GM19397 (cell line): ENCODE data around the gene HSPB6.
"Not testable (repeated sequence)": the region's sequence is repeated elsewhere in the genome, so short reads cannot be mapped to it uniquely, and the experiment has no call there.

Source experiments
- ATAC-seq: cut with Tn5 transposase; IDR thresholded peaks from one replicate; pipeline ENCODE4 v1.9.1; 2021; ENCODE audit warnings: mild to moderate bottlenecking, moderate library complexity; ENCODE audit not compliant: unreplicated experiment

Gene HSPB6

DNA sequence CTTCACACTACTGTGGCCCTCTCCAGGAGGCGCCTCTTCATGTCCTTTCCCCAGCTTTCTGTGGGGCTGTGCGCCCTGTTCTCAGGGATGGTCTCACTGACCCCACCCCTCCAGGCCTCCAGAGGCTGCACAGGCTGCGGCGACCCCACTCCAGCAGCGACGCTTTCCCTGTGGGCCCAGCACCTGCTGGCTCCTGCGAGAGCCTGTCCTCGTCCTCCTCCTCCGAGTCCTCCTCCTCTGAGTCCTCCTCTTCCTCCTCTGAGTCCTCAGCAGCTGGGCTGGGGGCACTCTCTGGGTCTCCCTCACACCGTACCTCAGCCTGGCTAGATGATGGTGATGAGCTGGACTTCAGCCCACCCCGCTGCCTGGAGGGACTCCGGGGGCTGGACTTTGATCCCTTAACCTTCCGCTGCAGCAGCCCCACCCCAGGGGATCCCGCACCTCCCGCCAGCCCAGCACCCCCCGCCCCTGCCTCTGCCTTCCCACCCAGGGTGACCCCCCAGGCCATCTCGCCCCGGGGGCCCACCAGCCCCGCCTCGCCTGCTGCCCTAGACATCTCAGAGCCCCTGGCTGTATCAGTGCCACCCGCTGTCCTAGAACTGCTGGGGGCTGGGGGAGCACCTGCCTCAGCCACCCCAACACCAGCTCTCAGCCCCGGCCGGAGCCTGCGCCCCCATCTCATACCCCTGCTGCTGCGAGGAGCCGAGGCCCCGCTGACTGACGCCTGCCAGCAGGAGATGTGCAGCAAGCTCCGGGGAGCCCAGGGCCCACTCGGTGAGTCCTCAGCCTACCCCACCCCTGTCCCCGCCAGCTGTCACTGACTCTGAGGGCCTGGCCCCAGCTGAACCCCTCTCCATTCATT, 29.7 kb upstream of the HSPB6 start:
- ATAC-seq = no peak

DNA sequence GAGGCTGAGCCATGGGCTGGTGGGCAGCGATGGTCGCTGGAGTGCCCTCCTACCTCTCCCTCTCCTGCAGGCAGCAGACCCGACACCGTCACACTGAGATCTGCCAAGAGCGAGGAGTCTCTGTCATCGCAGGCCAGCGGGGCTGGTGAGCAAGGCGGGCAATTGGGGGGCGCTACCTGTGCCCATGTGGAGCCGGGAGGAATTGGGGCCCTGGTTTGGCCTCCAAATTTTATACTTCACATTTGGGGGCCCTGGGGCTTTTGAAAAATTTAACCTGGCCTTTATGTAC, 28.5 kb upstream of the HSPB6 start:
- ATAC-seq = no peak

DNA sequence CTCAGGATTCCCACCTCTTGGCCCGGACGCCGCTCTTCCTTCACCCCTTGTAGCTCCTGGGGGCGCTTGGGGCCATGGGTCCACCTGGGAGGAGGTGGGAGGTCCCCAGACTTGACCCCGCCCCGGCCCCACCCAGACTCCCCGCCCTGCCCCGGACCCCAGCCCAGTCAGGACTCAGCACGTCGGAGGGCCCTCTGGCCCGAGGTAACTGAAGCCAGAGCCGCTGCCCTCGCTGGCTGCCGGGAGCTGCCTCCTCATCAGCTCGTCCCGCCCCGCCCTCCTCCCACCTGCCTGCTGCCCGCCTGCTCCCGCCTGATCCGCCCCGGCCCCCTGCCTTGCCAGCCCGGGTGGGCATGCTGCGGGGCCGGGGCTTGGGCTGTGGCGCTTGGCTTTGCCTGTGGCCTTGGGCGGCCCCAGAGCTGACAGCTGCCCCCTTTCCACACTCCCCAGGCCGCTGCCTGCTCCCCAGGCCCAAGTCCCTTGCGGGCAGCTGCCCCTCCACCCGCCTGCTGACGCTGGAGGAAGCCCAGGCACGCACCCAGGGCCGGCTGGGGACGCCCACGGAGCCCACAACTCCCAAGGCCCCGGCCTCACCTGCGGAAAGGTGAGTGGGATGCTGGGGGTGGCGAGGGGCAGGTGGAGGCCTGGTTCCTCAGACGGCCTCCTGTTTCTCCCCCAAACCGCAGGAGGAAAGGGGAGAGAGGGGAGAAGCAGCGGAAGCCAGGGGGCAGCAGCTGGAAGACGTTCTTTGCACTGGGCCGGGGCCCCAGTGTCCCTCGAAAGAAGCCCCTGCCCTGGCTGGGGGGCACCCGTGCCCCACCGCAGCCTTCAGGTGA, 27.9 kb upstream of the HSPB6 start:
- ATAC-seq = no peak

DNA sequence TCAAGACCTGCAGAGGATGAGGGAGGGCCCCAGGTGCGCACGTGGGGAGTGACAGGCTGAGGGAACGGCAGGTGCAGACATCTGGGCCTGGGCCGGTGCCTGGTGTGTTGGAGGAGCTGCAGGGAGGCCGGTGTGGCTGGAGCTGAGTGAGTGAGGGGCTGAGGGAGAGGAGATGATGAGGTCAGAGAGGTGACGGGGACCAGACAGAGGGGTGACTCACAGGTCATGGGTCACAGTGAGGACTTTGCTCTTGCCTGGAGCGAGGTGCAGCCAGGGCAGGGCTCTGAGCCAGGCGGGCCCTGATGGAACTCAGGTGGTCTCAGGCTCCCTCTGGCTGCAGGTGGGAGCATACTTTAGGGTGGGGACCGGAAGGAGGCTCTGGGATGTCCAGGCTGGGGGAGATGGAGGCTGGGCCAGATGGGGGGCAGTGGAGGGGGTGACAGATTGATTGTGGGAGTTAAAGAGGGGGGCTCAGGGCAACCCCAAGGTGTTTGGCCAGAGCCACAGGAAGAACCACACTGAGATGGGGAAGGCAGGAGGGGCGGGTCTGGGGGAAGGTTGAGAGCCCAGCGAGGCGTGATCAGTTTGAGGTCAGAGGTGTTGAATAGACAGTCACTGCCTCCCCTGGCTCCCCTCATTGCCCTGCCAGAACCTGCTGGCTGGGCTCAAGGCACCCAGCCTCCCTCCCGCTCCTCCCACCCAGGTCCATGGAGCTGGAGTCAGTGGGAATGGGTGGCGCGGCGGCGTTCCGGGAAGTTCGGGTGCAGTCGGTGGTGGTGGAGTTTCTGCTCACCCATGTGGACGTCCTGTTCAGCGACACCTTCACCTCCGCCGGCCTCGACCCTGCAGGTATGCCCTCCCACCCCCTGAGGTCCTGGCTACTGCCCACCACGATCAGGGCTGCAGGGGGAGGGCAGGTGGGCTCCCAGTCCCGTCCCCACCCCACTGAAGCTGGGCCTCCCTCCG, 26.9 kb upstream of the HSPB6 start:
- no peak for ATAC-seq

DNA sequence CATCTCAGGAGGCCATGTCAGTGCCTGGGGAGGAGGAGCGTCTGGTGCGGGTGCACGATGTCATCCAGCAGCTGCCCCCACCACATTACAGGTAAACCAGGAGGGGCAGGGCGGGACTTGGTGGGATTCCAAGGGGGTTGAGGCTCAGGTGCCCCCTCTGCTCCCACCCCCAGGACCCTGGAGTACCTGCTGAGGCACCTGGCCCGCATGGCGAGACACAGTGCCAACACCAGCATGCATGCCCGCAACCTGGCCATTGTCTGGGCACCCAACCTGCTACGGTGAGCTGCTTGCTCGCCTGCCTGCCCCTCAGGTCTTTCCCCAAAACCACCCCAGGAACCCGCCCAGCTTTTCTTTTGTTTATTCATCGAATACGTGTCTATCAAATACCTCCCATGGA, 25.8 kb upstream of the HSPB6 start:
- ATAC-seq = no peak

DNA sequence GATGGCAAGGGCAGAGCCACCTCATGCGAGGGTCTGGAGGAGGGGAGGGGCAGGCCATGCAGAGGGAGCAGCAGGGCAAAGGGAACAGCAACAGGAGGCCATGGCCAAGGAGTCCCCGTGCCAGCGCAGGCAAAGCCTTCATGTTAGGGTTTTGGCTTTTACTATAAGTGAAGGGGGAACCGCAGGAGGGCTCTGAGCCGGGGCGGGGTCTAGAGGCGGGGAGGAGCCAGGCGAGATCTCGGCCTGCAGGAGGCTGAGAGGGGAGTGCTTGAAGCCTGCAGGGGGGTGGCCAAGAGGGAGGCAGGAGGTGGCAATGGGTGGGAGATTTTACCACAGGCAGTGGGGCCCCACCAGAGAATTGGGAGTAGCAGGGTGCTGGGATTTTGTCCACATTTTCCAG, 24.8 kb upstream of the HSPB6 start:
- no peak for ATAC-seq

DNA sequence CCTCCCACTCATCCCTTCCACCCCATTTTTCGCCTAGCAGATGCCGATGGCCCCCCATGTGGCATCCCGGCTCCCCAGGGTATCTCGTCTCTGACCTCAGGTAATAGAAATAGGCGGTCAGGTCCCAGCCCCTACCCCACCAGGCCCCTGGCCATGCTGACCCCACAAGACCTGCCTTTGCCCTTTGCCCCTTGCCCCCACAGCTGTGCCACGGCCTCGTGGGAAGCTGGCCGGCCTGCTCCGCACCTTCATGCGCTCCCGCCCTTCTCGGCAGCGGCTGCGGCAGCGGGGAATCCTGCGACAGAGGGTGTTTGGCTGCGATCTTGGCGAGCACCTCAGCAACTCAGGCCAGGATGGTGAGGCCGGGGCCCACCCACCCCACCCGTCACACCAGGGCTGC, 23.9 kb upstream of the HSPB6 start:
- ATAC-seq = no peak

DNA sequence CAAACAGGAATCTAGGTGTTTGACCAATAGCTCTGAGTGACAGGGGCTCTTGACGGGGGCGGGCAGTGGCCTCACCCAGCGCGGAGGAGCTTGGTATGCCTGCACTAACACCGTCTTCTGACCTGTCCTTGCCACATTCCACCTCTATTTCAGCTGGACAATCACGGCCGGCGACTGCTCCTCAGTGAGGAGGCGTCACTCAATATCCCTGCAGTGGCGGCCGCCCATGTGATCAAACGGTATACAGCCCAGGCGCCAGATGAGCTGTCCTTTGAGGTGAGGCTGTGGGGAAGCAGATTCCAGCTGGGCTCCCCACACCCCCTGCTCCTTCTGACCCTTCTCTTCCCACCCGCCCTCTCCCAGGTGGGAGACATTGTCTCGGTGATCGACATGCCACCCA, 23.2 kb upstream of the HSPB6 start:
- no peak for ATAC-seq

DNA sequence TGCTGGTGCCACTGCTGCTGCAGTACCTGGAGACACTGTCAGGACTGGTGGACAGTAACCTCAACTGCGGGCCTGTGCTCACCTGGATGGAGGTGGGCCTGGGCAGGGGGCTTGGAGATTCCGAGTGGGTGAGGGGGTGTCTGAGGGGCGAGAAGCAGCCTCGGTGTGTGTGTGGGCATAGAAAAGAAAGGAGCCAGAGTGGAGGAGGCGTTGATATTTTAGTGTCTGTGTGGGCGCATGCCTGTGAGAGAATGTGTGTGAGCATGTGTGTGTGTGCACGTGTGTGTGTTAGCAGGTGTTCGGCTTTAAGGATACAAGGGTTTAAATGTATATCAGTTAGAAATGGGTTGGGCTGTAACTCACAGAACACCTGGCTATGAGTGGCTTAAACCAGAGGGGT, 22.2 kb upstream of the HSPB6 start:
- ATAC-seq = no peak

DNA sequence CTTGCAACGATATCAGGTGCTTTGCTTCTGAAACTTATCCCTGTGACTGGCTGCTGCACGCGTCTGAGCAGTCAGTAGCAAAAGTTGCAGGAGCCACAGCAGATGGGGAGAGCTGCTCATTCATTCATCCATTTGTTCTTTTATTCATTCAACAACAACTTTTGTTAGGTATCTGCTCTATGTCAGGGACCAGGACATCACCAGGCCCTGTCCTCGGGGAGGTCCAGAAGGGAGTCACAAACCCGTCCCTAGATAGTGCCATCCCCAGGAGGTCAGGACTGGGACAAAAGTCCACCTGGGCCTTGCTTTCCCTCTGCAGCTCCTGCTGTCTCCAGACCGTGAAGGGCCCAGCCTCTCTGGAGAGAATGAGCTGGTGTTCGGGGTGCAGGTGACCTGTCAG, 21.1 kb upstream of the HSPB6 start:
- no peak for ATAC-seq

DNA sequence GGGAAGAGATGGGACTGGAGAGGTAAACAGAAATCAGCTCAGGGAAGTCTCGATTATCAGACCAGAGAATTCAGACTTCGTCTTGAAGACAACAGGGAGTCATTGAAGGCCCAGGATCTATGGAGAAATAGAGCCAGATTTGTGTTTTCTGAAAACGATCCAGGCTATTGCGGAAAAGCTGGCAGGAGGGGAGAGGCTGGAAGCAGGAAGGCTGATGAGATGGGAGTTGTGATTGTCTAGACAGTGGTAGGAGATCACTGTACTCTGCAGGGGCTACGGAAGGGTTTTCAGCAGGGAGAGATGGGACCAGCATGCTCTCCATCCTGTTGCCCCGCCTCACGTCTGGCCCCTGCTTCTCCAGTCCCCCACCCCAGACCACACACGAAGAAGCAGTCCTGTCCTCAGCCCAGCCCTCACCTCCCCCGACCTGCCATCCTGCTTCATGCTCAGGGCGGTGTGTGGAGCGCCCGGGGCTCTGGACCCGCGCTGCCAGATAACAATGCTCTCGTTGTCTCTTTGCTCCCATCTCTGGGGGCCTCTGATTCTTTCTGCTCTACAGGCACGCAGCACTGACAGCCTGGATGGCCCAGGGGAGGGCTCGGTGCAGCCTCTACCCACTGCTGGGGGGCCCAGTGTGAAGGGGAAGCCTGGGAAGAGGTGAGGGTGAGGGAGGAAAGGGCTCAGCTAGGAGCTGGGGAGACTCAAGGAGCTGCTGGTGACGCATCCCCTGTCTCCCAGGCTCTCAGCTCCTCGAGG, 20.4 kb upstream of the HSPB6 start:
- no peak for ATAC-seq

DNA sequence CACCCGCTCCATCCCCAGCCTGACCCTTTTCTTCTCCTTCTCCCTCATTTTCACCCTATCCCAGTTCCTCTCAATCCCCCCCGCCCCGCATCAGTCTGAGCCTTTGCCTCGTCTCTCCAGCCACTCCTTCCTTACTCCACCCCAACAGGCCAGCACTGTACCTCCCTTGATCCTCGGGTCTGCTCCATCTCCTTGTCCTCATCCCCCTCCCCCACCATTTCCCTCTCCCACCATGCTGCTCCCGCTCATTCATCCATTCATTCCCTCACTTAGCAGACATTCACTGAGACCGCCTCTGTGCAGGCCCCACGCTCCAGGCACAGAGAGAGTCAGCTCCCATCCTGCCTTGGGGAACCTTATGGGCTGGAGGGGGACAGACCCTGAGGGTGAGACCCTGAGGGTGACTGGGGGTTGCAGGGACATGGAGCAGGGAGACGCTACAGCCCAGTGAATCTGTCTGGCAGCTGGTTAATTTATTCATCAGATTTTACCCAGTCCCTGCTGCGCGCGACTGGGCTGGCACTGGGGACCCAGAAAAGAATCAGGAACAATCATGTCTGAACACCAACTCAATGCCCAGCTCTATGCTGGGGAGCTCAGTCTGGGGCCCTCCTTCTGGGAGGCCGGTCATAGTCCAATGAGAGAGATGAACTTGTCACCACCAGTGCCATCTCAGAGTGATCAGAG, 19.4 kb upstream of the HSPB6 start:
- no peak for ATAC-seq

DNA sequence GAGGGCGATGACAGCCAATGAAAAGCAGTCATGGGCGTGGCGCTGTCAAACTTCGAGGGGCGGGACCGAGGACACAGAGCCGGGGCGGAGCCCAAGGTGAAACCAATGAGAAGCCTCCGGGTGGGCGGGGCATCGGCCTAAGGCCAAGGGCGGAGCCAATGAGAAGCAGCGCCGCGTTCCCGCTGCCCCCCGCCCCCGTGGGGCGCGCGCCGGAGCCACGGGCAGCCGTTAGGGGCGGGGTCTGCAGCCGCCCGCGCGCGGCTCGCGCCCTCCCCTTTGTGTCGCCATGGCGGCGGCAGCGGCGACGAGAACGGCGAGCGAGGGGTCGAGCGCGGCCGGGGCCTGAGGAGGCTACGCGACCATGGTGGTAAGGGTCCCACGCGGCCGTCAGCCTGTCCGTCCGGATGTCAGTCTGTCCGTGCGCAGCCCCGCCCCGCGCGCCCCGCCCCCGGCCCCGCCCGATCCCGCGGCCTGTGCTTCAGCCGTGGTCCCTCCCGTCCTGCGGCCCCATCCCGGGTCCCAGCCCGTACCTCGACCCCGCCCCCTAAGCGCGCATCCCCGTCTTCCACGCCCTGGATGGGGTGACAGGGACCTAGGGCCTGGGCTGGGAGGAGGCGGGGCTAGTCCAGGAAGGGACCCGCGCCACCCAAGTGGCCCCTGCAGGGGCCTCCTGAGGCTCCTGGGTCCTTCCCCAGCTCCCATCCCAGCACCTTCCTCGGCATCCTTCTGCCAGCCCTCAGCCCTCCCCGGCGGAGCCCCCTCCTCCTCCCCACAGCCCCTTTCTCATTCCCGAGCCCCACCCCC, 18.7 kb upstream of the HSPB6 start, which contains the start of gene ARHGAP33:
TSS of gene ARHGAP33 (plus strand) at position 267 of the 804 bp plus-strand sequence. CDS start at position 362, 95 bp downstream.
- peak; percentile 93 for ATAC-seq

DNA sequence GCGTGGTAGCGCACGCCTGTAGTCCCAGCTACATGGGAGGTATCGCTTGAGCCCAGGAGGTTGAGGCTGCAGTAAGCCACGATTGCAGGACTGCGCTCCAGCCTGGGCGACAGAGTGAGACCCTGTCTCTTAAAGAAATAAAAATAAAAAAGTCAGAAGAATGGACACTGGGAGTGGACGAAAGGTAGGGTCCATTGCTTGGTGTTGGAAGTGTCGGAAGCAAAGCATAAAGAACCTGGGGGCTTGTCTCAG, 18.1 kb upstream of the HSPB6 start:
- ATAC-seq = peak; percentile 9

DNA sequence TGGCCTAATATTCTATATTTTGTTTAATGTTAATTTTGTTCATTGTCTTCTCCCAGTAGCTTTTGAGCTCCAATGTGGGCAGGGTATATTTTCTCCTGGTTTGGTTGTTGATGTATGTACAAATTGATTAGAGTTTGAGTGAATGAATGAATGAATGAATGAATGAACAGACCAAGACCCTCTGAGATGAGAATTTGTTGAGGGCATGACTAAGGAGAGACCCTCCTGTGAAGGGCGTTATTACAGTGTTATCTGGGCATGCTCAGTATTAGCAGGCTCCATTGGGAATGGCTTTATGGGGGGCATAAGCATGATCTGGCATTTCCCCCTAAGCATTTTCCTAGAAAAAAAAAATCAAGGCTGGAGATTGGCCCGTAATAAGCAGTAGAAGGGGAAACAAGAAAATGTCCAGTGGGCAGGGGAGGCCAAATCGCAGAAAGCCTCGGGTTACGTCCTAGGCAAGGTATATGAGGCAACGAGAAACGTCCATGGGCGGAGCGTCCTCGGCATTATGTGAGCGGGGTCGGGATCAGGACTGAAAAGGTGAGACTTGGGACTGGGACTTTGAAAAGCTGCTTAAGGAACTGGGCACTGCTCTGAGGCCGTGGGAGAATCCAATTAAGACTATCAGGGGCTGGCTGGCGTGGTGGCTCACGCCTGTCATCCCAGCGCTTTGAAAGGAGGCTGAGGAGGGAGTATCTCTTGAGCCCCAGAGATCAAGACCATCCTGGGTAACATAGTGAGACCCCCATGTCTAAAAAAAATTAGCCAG, 17.6 kb upstream of the HSPB6 start:
- ATAC-seq = no peak

DNA sequence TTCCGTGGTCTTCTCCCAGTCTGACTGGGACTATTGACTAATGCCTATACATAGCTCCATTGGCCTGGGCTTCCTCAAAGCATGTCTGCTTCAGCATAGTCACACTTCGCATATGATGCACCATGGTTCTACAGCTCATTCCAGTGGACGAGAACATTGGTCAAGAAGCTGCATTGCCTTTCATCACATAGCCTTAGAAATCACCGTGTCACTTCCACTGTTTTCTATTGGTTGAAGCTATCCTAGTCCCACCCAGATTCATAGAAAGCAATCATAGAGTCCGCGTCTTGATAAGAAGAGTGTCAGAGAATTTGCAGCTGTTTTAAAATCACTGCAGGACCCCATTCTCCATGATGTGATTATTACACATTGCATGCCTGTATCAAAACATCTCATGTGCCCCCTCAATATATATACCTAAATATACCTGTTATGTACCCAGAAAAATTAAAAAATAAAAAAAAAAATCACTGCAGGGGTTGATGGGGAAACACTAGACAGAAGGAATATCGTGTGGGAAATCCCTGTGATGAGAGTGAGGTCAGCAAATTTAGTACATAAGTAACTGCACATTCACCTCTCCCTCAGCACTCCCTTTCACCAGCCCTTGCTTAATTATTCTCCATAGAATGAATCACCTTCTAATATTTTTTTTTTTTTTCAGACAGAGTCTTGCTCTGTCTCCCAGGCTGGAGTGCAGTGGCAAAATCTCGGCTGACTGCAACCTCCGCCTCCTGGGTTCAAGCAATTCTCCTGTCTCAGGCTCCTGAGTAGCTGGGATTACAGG, 16.4 kb upstream of the HSPB6 start:
- no peak for ATAC-seq

DNA sequence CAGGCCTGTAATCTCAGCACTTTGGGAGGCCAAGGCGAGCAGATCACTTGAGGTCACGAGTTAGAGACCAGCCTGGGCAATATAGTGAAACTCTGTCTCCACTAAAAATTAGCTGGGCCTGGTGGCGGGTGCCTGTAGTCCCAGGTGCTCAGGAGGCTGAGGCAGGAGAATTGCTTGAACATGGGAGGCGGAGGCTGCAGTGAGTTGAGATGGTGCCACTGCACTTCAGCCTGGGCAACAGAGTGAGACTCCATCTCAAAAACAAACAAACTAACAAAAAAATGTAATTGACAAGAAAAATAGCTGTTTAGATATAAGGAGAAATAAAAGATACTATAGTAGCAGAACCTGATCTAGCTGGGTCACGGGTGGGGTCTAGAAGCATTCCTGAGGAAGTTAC, 15.5 kb upstream of the HSPB6 start:
- not testable (repeated sequence) for ATAC-seq

DNA sequence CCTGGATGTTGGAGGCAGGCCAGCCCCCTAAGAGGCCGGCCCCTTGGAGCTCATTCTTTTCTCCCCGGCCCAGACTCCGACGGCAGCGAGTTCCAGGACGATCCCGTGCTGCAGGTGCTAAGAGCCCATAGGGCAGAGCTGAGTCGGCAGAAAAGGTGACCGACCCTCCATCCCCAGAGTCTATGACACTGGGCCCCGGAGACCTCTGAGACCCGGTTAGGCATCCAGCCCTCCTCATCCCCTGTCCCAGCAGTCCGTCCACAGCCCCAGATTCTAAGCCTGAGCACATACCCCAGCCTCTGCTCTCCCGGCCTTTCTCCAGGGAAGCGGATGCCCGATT, 11.2 kb upstream of the HSPB6 start:
- ATAC-seq = no peak
